GM20000 (cell line): ENCODE measurements around the gene HFE.

ENCODE experiments used
- DNase-seq: peaks from one replicate; pipeline ENCODE4 v3.0.0; 2012; ENCODE audit warnings: low spot score
- TF ChIP-seq, protein P1 (sequence below): IDR thresholded peaks from 2 replicates; pipeline ENCODE4 v1.5.1; 2012; ENCODE audit warnings: mild to moderate bottlenecking, control low read depth; ENCODE audit errors: extremely low read depth, missing control alignments

HFE gene

GRCh38 chr6:26124781-26125685 lies 37.8 kb downstream of the HFE start:
- no peak for DNase-seq
- TF ChIP-seq, protein P1, sequence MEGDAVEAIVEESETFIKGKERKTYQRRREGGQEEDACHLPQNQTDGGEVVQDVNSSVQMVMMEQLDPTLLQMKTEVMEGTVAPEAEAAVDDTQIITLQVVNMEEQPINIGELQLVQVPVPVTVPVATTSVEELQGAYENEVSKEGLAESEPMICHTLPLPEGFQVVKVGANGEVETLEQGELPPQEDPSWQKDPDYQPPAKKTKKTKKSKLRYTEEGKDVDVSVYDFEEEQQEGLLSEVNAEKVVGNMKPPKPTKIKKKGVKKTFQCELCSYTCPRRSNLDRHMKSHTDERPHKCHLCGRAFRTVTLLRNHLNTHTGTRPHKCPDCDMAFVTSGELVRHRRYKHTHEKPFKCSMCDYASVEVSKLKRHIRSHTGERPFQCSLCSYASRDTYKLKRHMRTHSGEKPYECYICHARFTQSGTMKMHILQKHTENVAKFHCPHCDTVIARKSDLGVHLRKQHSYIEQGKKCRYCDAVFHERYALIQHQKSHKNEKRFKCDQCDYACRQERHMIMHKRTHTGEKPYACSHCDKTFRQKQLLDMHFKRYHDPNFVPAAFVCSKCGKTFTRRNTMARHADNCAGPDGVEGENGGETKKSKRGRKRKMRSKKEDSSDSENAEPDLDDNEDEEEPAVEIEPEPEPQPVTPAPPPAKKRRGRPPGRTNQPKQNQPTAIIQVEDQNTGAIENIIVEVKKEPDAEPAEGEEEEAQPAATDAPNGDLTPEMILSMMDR = no peak

DNA sequence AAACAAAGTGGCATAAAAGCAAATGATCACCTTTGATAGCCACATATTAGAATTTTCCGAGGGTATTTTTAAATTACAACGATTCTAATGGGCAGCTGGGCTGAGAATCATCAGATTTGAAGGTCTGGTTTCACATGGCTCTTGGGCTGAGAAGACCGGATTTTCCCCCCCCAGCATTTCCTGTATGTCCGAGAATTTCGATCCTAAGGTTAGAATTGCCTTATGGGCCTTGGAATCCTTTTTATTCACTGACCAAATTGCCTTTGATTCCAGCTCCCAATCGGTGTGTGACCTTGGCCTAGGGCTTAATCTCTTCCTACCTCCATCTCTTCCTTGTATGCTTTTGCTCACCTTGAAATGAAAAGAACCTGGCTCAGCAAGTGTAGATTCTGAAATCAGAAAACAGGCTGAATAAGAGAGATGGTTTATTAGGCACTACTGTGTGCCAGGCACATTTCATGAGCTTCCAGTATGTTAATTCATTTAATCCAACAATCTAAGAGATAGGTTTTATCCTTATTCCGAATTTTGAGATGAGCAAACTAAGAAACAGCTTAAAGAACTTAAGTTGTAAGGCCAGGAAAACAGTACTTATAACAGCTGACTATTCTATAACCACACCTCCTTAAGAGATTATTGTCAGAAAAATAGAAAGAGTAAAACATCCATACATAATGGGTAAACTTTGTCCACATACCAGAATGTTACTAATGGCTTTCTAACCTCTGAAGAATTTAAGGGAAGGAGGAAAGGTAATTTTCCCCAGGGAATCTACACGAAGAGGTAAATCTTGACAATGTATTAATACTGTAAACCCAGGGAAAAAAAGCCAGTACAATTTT lies 39.4 kb downstream of the HFE start:
- TF ChIP-seq, protein P1 = no peak
- DNase-seq = no peak

DNA sequence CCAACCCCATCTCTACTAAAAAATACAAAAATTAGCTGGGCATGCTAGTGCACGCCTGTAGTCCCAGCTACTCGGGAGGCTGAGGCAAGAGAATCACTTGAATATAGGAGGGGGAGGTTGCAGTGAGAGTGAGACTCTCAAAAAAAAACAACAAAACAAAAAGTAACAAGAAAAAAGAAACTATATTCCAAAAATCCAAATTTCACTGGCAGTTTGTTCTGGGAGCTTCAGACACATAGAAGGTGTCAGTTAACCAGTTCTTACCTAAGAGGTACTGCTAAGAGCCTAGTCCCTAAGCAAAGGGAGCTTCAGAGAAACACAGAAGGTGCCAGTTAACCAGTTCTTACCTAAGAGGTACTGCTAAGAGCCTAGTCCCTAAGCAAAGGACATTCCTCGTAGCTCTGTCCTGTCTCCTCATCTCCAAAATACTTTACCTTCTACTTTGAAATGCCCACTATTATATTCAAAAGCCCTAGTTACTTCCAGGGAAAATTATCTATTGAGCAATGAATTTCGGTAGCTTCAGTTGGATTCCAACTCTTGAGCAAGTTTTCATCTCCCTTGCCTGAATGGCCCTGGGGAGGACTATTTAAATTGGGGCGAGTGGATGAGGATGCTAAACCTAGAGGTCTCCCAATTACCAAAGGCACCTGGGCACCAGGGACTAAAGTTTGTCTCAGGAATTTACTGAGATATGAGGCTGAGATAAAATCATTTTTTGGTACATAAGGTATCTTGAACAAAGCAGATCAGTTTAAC lies 41.0 kb downstream of the HFE start:
- TF ChIP-seq, protein P1 = no peak

DNA sequence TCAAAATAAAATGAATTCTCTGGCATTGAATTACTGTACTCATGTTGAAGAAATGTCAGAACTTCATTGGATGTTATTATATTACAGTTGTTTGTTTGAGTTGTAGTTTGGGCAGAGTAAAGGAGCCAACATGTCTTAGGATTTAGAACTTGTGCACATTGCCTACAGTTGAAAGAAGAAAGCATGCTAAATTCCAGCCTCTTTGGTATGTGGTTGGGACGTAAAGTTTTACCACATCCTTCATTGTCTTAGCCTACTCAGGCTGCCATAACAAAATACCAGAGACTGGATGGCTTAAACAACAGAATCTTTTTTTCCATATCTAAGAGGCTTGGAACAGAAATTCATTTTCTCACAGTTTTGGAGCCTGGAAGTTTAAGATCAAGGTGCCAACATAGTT lies 42.4 kb downstream of the HFE start:
- TF ChIP-seq, protein P1 = no peak
- DNase-seq = no peak

More for the DNA sequence above, 41.0 kb downstream of the HFE start:
- DNase-seq = no peak

DNA sequence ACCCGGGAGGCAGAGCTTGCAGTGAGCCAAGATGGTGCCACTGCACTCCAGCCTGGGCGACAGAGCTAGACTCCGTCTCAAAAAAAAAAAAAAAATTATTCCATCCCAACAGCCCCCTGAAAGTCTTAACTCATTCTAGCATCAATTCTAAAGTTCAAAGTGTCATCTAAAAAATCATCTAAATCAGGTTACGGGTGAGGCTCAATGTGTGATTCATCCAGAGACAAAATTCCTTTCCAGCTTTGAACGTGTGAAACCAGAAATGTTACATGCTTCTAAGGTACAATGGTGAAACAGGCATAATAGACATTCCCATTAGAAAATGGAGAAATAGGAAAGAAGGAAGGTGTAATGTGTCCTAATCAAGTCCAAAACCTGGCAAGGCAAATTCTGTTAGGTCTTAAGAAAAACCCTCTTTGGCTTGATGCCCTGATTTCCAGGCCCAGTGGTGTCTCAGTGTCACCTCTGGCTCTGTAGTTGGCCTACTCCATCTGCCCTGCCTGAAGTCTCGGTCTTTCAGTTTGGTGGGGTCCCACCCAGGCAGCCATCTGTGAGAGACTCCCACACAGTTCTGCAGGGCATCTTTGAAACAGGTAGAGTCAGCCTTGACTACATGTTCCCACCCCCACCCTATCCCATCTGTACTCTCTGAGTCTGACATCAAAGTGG lies 43.5 kb downstream of the HFE start:
- DNase-seq = no peak

GRCh38 chr6:26131618-26132017 lies 44.4 kb downstream of the HFE start:
- DNase-seq = no peak
- TF ChIP-seq, protein P1 = no peak

More for the DNA sequence above, 43.5 kb downstream of the HFE start:
- TF ChIP-seq, protein P1 = no peak
